ENCODE results near the gene PLG.
"Not testable (repeated sequence)": the region's sequence is repeated elsewhere in the genome, so short reads cannot be mapped to it uniquely, and the experiment has no call there.

The PLG gene

GRCh38 chr6:160662842-160663241 is 39.2 kb upstream of the PLG start:
- no peaks in the 10 kb centered on the region for H3K36me3 ChIP-seq (ENCODE audit: control insufficient read depth in 2 of 2, insufficient read depth in 1 of 2, low read length in 2 of 2)
- H3K4me1 ChIP-seq (ENCODE audit: control insufficient read depth, insufficient read depth, low read length), result no peaks in the 10 kb centered on the region
- H3K4me3 ChIP-seq (ENCODE audit: low read depth, low read length), result no peak overlapping the region
- no peaks in the 10 kb centered on the region for H3K9me3 ChIP-seq (ENCODE audit: control insufficient read depth, insufficient read depth, low read depth, low read length)
- CTCF ChIA-PET, result no interaction called here
- POLR2A ChIA-PET, result no interaction called here
- TF ChIP-seq ZNF140 (tag by site-specific recombination; IDR thresholded peaks at IDR 0.05), result no peak
- TF ChIP-seq IKZF3 (tag by site-specific recombination; IDR thresholded peaks at IDR 0.05), result no peak
- no peak for TF ChIP-seq ZBTB8A (tag by site-specific recombination; IDR thresholded peaks at IDR 0.05)
- no peak for TF ChIP-seq ZNF280C (tag by site-specific recombination; IDR thresholded peaks at IDR 0.05)
- TF ChIP-seq ZBTB26 (tag by site-specific recombination; optimal IDR thresholded peaks at IDR 0.05), result no peak
- no peak for TF ChIP-seq KLF7 (tag by site-specific recombination; IDR thresholded peaks at IDR 0.05; ENCODE audit: borderline replicate concordance)
- no peak for TF ChIP-seq ZNF521 (tag by site-specific recombination; IDR thresholded peaks at IDR 0.05)
- no peak for TF ChIP-seq ZNF654 (tag by site-specific recombination; IDR thresholded peaks at IDR 0.05; ENCODE audit: low read depth)
- no peak for TF ChIP-seq ZNF645 (tag by site-specific recombination; IDR thresholded peaks at IDR 0.05)
- no peak for TF ChIP-seq ZNF501 (tag by site-specific recombination; IDR thresholded peaks at IDR 0.05)
- no peak for TF ChIP-seq SALL2 (tag by site-specific recombination; IDR thresholded peaks at IDR 0.05; ENCODE audit: borderline replicate concordance)
- H3K27ac ChIP-seq (ENCODE audit: extremely low read depth, low read depth, low read length), result no peak overlapping the region

GRCh38 chr6:160664198-160664597 is 37.8 kb upstream of the PLG start, which contains the start of gene LPA:
Gene LPA, minus strand, starts transcription at chr6:160664275. Its CDS starts 61 bp downstream, at chr6:160664214.
- CTCF ChIA-PET; POLR2A ChIA-PET; H3K27ac ChIP-seq (ENCODE audit: extremely low read depth, low read depth, low read length); H3K4me1 ChIP-seq (ENCODE audit: control insufficient read depth, insufficient read depth, low read length); H3K4me3 ChIP-seq (ENCODE audit: low read depth, low read length); H3K9me3 ChIP-seq (ENCODE audit: control insufficient read depth, insufficient read depth, low read depth, low read length); H3K36me3 ChIP-seq (ENCODE audit: control insufficient read depth in 2 of 2, insufficient read depth in 1 of 2, low read length in 2 of 2): not testable (repeated sequence)

GRCh38 chr6:160667639-160668481 is 34.2 kb upstream of the PLG start:
- Histone ChIP-seq H3K9me3 (ENCODE audit: control insufficient read depth, insufficient read depth, low read depth, low read length) (no peaks in the 10 kb centered on the region), H3K4me1 (ENCODE audit: control insufficient read depth, insufficient read depth, low read length) (no peaks in the 10 kb centered on the region), H3K27ac (ENCODE audit: extremely low read depth, low read depth, low read length) (no peak overlapping the region), H3K4me3 (ENCODE audit: low read depth, low read length) (no peak overlapping the region), H3K36me3 (ENCODE audit: control insufficient read depth in 2 of 2, insufficient read depth in 1 of 2, low read length in 2 of 2) (no peaks in the 10 kb centered on the region)
- TF ChIP-seq TRIM28 (IDR thresholded peaks at IDR 0.05; ENCODE audit: borderline replicate concordance, low read length), result peak; percentile 47; the same call in 1 of the 2 replicates
- TF ChIP-seq ZNF654 (tag by site-specific recombination; IDR thresholded peaks at IDR 0.05; ENCODE audit: low read depth), result peak; percentile 55
- TF ChIP-seq SCRT2 (tag by site-specific recombination; IDR thresholded peaks at IDR 0.05), result peak; percentile 81
- TF ChIP-seq ZFHX2 (tag by site-specific recombination; conservative IDR thresholded peaks at IDR 0.05), result no peak
- TF ChIP-seq ZNF521 (tag by site-specific recombination; IDR thresholded peaks at IDR 0.05), result no peak
- TF ChIP-seq SCRT1 (tag by site-specific recombination; IDR thresholded peaks at IDR 0.05; ENCODE audit: borderline replicate concordance), result 0 out of 2 replicates have a peak, but pooled peaks have one; percentile 52
- CTCF ChIA-PET, result interaction anchor here (0.5 to 2.3 kb wide), 14 partner anchors 9 to 1568 kb away, joined by 3 to 12 read pairs (median 3); no protein-coding TSS in a partner anchor
- POLR2A ChIA-PET, result no interaction called here
